Endodermal cell (in vitro differentiated cells): ENCODE results near the gene COL18A1. TPM values are rescaled to one million over a fixed set of nuclear protein-coding genes. Genes with fewer than 3 reads are reported as not detected.
A peak's percentile ranks its signal among the peaks of the same experiment; 100 is the strongest.

Source experiments
- DNase-seq: peaks from one replicate; pipeline ENCODE4 v3.0.0-alpha.2; 2017
- H3K27ac ChIP-seq: 2 replicates; pipeline ENCODE4 v1.5.1; 2013; ENCODE audit warnings: mild to moderate bottlenecking, low read depth, low read length, moderate library complexity
- H3K27me3 ChIP-seq: 2 replicates; pipeline ENCODE4 v1.6.1; 2013; ENCODE audit warnings: mild to moderate bottlenecking, low read length, moderate library complexity; ENCODE audit not compliant: insufficient read depth, control insufficient read depth, poor library complexity, severe bottlenecking
- H3K36me3 ChIP-seq: 2 replicates; pipeline ENCODE4 v1.7.0; 2013; ENCODE audit warnings: mild to moderate bottlenecking, low read length, moderate library complexity; ENCODE audit not compliant: control insufficient read depth, insufficient read depth
- H3K4me1 ChIP-seq: one replicate; pipeline ENCODE4 v1.7.0; 2013; ENCODE audit warnings: low read length; ENCODE audit not compliant: control insufficient read depth, insufficient read depth
- H3K4me3 ChIP-seq: 2 replicates; pipeline ENCODE4 v1.5.1; 2013; ENCODE audit warnings: mild to moderate bottlenecking, low read length, moderate library complexity
- H3K9ac ChIP-seq: 2 replicates; pipeline ENCODE4 v1.6.1; 2013; ENCODE audit warnings: mild to moderate bottlenecking, low read length, moderate library complexity; ENCODE audit not compliant: poor library complexity, severe bottlenecking; ENCODE audit errors: extremely low read depth
- H3K9me3 ChIP-seq: 2 replicates; pipeline ENCODE4 v1.6.1; 2013; ENCODE audit warnings: mild to moderate bottlenecking, low read length, moderate library complexity; ENCODE audit not compliant: control insufficient read depth
- H3K27ac Mint-ChIP-seq: 2 replicates; pipeline ENCODE4 v1.8.0; 2020; ENCODE audit warnings: mixed read lengths
- H3K27me3 Mint-ChIP-seq: 2 replicates; pipeline ENCODE4 v1.8.0; 2021; ENCODE audit warnings: mild to moderate bottlenecking, mixed read lengths; ENCODE audit not compliant: insufficient read depth
- H3K36me3 Mint-ChIP-seq: 2 replicates; pipeline ENCODE4 v1.8.0; 2020; ENCODE audit warnings: low read depth, mixed read lengths
- H3K4me1 Mint-ChIP-seq: 2 replicates; pipeline ENCODE4 v1.8.0; 2020; ENCODE audit warnings: mixed read lengths
- H3K4me3 Mint-ChIP-seq: 2 replicates; pipeline ENCODE4 v1.8.0; 2020; ENCODE audit warnings: mild to moderate bottlenecking, moderate library complexity, mixed read lengths
- H3K9me3 Mint-ChIP-seq: 2 replicates; pipeline ENCODE4 v1.8.0; 2020; ENCODE audit warnings: mild to moderate bottlenecking, mixed read lengths
- WGBS, 2 experiments: methylation state at CpG; one replicate each; pipeline versions ENCODE4 v1.1.5 to v1.1.7; 2013; ENCODE audit warnings: missing lambda C conversion rate in 2 of 2, mixed read lengths in 1 of 2; ENCODE audit not compliant: insufficient coverage in 1 of 2, insufficient read length in 1 of 2; 5-methylcytosine and 5-hydroxymethylcytosine counted together
- long read RNA-seq, 4 experiments: library from polyadenylated mRNA in 2 of 4; library from RNA in 1 of 4; library from capped mRNA in 1 of 4; stranded (forward) in 3 of 4; unstranded in 1 of 4; transcript quantifications; one replicate each; pipeline ENCODE4 v2.0.0, GENCODE V29; 2020 to 2021; ENCODE audit warnings: inconsistent platforms in 1 of 4
- polyA plus RNA-seq, 2 experiments: library from polyadenylated mRNA; stranded (reverse); fragments of 50-300 nt; gene quantifications; one replicate each; pipeline ENCODE4 v1.2.3, GENCODE V29; 2013
- total RNA-seq, 2 donors: library from RNA; stranded (reverse); fragmentation: NEBNext Ultra II Directional in 1 of 2; extraction: Animal tissue kit (Norgen Biotek cat#: 25700) in 1 of 2; gene quantifications; 2 replicates in 1 of 2; 3 replicates in 1 of 2; pipeline ENCODE4 v1.2.1, GENCODE V29; 2021
- TF ChIP-seq, protein P1 (sequence below): fragments of 200-600 bp; sonication (generic); conservative IDR thresholded peaks from 2 replicates; pipeline ENCODE4 v1.5.0; 2021; ENCODE audit warnings: antibody characterized with exemption, mild to moderate bottlenecking

The COL18A1 gene
- 100 to 1,000 TPM; 332 to 398 TPM for total RNA-seq
- polyA plus RNA-seq (2013, experiment 1 of 2), result 216 TPM
- 213 TPM for polyA plus RNA-seq (2013, experiment 2 of 2)
- long read RNA-seq, experiment 1, partial matches to known transcripts, result 116 of 165 reads
- long read RNA-seq, experiment 1, other reads (novel, unspliced or antisense), result 48 of 165 reads
- long read RNA-seq, experiment 2, full-length matches to known transcripts, result 478 of 967 reads
- long read RNA-seq, experiment 2, partial matches to known transcripts, result 279 of 967 reads
- long read RNA-seq, experiment 2, other reads (novel, unspliced or antisense), result 210 of 967 reads
- long read RNA-seq, experiment 3, partial matches to known transcripts, result 86 of 101 reads
- long read RNA-seq, experiment 3, other reads (novel, unspliced or antisense), result 13 of 101 reads
- long read RNA-seq, experiment 4, partial matches to known transcripts, result 0 of 2 reads
- long read RNA-seq, experiment 4, other reads (novel, unspliced or antisense), result 2 of 2 reads

GRCh38 chr21:45404730-45405270, at the start of gene COL18A1:
TSS of gene COL18A1 (plus strand) at chr21:45405165. CDS start at chr21:45405231, 66 bp downstream.
- H3K27me3 ChIP-seq, result peaks cover 3% of the 10 kb centered on the region
- H3K27me3 Mint-ChIP-seq, result peaks cover 25% of the 10 kb centered on the region
- H3K9me3 Mint-ChIP-seq, result peaks cover 13% of the 10 kb centered on the region
- peaks cover 12% of the 10 kb centered on the region for H3K4me1 ChIP-seq
- H3K9ac ChIP-seq, result peak within 1 kb of the TSS; percentile 92
- H3K36me3 Mint-ChIP-seq, result peaks cover 19% of the 10 kb centered on the region
- H3K27ac ChIP-seq, result peak within 1 kb of the TSS; percentile 91
- TF ChIP-seq, protein P1, sequence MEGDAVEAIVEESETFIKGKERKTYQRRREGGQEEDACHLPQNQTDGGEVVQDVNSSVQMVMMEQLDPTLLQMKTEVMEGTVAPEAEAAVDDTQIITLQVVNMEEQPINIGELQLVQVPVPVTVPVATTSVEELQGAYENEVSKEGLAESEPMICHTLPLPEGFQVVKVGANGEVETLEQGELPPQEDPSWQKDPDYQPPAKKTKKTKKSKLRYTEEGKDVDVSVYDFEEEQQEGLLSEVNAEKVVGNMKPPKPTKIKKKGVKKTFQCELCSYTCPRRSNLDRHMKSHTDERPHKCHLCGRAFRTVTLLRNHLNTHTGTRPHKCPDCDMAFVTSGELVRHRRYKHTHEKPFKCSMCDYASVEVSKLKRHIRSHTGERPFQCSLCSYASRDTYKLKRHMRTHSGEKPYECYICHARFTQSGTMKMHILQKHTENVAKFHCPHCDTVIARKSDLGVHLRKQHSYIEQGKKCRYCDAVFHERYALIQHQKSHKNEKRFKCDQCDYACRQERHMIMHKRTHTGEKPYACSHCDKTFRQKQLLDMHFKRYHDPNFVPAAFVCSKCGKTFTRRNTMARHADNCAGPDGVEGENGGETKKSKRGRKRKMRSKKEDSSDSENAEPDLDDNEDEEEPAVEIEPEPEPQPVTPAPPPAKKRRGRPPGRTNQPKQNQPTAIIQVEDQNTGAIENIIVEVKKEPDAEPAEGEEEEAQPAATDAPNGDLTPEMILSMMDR, result no peak
- peak within 1 kb of the TSS; percentile 95 for H3K4me3 ChIP-seq
- peak; percentile 93 for DNase-seq
- 0 to 1% methylated on average over 1 to 59 of the region's 69 CpGs for WGBS, 2 experiments
- H3K9me3 ChIP-seq, result peaks cover 11% of the 10 kb centered on the region
- peaks cover 25% of the 10 kb centered on the region for H3K36me3 ChIP-seq
- peak within 1 kb of the TSS; percentile 91 for H3K27ac Mint-ChIP-seq
- H3K4me3 Mint-ChIP-seq, result peak within 1 kb of the TSS; percentile 72
- H3K4me1 Mint-ChIP-seq, result peaks cover 37% of the 10 kb centered on the region

DNA sequence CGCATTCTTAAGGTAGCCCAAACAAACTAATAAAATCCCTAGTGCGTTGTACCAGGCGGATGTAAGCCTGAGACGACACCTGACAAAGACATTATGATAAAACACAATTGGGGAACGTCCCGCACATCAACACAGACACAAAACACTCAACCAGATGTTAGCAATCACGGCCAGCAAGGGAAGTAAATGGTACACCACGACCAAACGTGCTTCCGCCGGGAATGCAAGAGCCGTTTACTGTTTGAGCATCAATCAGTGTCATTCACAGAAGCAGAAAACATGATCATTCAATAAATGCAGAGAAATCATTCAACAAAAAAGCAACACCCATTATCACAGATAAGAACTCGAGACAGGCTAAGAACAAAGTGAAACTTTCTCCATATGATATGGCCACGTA, 49.4 kb upstream of the COL18A1 start:
- TF ChIP-seq, protein P1, result no peak
- Mint-ChIP-seq H3K27ac (peak overlapping the region; percentile 95), H3K36me3 (no peaks in the 10 kb centered on the region), H3K4me1 (peaks cover 48% of the 10 kb centered on the region), H3K27me3 (no peaks in the 10 kb centered on the region), H3K4me3 (no peak overlapping the region), H3K9me3 (no peaks in the 10 kb centered on the region)
- peaks cover 50% of the 10 kb centered on the region for H3K4me1 ChIP-seq
- 76 to 94% methylated on average over 12 to 14 of the region's 14 CpGs for WGBS, 2 experiments
- DNase-seq, result no peak
- no peak overlapping the region for H3K27ac ChIP-seq
- H3K9me3 ChIP-seq, result no peaks in the 10 kb centered on the region
- no peaks in the 10 kb centered on the region for H3K27me3 ChIP-seq
- H3K9ac ChIP-seq, result no peak overlapping the region
- H3K36me3 ChIP-seq, result no peaks in the 10 kb centered on the region
- H3K4me3 ChIP-seq, result no peak overlapping the region

- no peak overlapping the region for H3K9ac ChIP-seq
- H3K9me3 ChIP-seq, result no peaks in the 10 kb centered on the region
- no peaks in the 10 kb centered on the region for H3K36me3 ChIP-seq
- H3K9me3 Mint-ChIP-seq, result no peaks in the 10 kb centered on the region
- H3K27ac ChIP-seq, result no peak overlapping the region
- peaks cover 52% of the 10 kb centered on the region for H3K4me1 Mint-ChIP-seq
- peak; percentile 83 for DNase-seq
- no peaks in the 10 kb centered on the region for H3K27me3 Mint-ChIP-seq
- H3K27ac Mint-ChIP-seq, result peak overlapping the region; percentile 95
- TF ChIP-seq, protein P1, result peak; percentile 79
- 82 to 86% methylated on average over 5 to 10 of the region's 10 CpGs for WGBS, 2 experiments
- no peaks in the 10 kb centered on the region for H3K36me3 Mint-ChIP-seq
- no peak overlapping the region for H3K4me3 ChIP-seq
- H3K4me1 ChIP-seq, result peaks cover 50% of the 10 kb centered on the region
- no peaks in the 10 kb centered on the region for H3K27me3 ChIP-seq
- no peak overlapping the region for H3K4me3 Mint-ChIP-seq
Measured at GRCh38 chr21:45356251-45356650, 48.7 kb upstream of the COL18A1 start.
